ENCODE data around the gene LMBR1.
"Not testable (repeated sequence)": the region's sequence is repeated elsewhere in the genome, so short reads cannot be mapped to it uniquely, and the experiment has no call there.

Gene LMBR1

GRCh38 chr7:156940421-156941122 lies 47.6 kb upstream of the LMBR1 start:
- ATAC-seq (ENCODE audit: insufficient read depth, low read depth) (no peak), DNase-seq (no peak)
- no peak overlapping the region for H3K27ac ChIP-seq (ENCODE audit: low read length)
- H3K4me1 ChIP-seq (ENCODE audit: insufficient read depth, low read length), result no peaks in the 10 kb centered on the region
- no peaks in the 10 kb centered on the region for H3K36me3 ChIP-seq (ENCODE audit: insufficient read depth, low read length)
- H3K4me2 ChIP-seq (ENCODE audit: insufficient read depth, low read length), result no peak overlapping the region
- peaks cover 14% of the 10 kb centered on the region for H3K27me3 ChIP-seq (ENCODE audit: insufficient read depth, low read length, poor library complexity)
- H3K9me3 ChIP-seq (ENCODE audit: insufficient read depth, low read length, severe bottlenecking), result peaks cover 14% of the 10 kb centered on the region
- no peak overlapping the region for H3K9ac ChIP-seq (ENCODE audit: low read depth, low read length)
- H2AFZ ChIP-seq (ENCODE audit: low read depth, low read length), result no peak overlapping the region
- no peak overlapping the region for H3K4me3 ChIP-seq (ENCODE audit: low read depth in 1 of 2, low read length in 2 of 2)
- no peak for TF ChIP-seq EZH2 (IDR thresholded peaks at IDR 0.05; ENCODE audit: borderline replicate concordance, low read depth, low read length, severe bottlenecking)
- TF ChIP-seq, protein P1, sequence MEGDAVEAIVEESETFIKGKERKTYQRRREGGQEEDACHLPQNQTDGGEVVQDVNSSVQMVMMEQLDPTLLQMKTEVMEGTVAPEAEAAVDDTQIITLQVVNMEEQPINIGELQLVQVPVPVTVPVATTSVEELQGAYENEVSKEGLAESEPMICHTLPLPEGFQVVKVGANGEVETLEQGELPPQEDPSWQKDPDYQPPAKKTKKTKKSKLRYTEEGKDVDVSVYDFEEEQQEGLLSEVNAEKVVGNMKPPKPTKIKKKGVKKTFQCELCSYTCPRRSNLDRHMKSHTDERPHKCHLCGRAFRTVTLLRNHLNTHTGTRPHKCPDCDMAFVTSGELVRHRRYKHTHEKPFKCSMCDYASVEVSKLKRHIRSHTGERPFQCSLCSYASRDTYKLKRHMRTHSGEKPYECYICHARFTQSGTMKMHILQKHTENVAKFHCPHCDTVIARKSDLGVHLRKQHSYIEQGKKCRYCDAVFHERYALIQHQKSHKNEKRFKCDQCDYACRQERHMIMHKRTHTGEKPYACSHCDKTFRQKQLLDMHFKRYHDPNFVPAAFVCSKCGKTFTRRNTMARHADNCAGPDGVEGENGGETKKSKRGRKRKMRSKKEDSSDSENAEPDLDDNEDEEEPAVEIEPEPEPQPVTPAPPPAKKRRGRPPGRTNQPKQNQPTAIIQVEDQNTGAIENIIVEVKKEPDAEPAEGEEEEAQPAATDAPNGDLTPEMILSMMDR (IDR thresholded peaks at IDR 0.05; ENCODE audit: borderline replicate concordance, extremely low read depth, low read length, poor library complexity, severe bottlenecking), result no peak
- no peaks in the 10 kb centered on the region; the same call in 1 of the 2 replicates for H4K20me1 ChIP-seq (ENCODE audit: insufficient read depth, low read length)
- no peaks in the 10 kb centered on the region for H3K79me2 ChIP-seq (ENCODE audit: insufficient read depth, low read length)

- not testable (repeated sequence) for H3K27me3 ChIP-seq (ENCODE audit: insufficient read depth, low read length, poor library complexity); H3K4me1 ChIP-seq (ENCODE audit: insufficient read depth, low read length); H3K4me3 ChIP-seq (ENCODE audit: low read depth in 1 of 2, low read length in 2 of 2); ATAC-seq (ENCODE audit: insufficient read depth, low read depth); H3K79me2 ChIP-seq (ENCODE audit: insufficient read depth, low read length); H2AFZ ChIP-seq (ENCODE audit: low read depth, low read length); H3K36me3 ChIP-seq (ENCODE audit: insufficient read depth, low read length); H3K27ac ChIP-seq (ENCODE audit: low read length); H3K4me2 ChIP-seq (ENCODE audit: insufficient read depth, low read length); DNase-seq; H3K9ac ChIP-seq (ENCODE audit: low read depth, low read length); H4K20me1 ChIP-seq (ENCODE audit: insufficient read depth, low read length)
- peaks cover 13% of the 10 kb centered on the region for H3K9me3 ChIP-seq (ENCODE audit: insufficient read depth, low read length, severe bottlenecking)
Observed at GRCh38 chr7:156936766-156937165, 43.8 kb upstream of the LMBR1 start.

DNA sequence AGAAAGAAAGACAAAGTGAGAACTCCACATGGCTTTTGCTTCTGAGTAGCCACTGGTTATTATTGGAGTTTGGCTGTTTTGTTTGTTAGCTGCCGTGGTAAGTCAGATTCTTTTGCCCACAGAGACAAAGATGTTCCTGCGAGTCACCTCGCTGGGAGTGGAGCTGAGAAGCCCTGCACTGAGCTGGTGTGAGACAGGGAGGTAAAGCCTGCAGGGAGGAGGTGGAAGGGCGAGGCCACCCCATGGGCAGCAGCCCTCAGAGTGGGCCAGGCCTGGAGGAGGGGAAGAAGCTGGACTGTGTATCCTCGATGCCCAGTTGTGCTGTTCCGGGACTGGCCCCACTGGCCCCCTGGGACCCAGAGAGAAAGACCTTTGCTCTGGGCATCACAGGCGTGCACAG lies 42.3 kb upstream of the LMBR1 start:
- no peak overlapping the region for H3K27ac ChIP-seq (ENCODE audit: low read length)
- no peaks in the 10 kb centered on the region for H4K20me1 ChIP-seq (ENCODE audit: insufficient read depth, low read length)
- H3K9ac ChIP-seq (ENCODE audit: low read depth, low read length), result no peak overlapping the region
- no peaks in the 10 kb centered on the region for H3K79me2 ChIP-seq (ENCODE audit: insufficient read depth, low read length)
- H3K36me3 ChIP-seq (ENCODE audit: insufficient read depth, low read length), result no peaks in the 10 kb centered on the region
- no peaks in the 10 kb centered on the region for H3K4me1 ChIP-seq (ENCODE audit: insufficient read depth, low read length)
- no peak overlapping the region for H2AFZ ChIP-seq (ENCODE audit: low read depth, low read length)
- H3K4me2 ChIP-seq (ENCODE audit: insufficient read depth, low read length), result no peak overlapping the region
- H3K9me3 ChIP-seq (ENCODE audit: insufficient read depth, low read length, severe bottlenecking), result no peaks in the 10 kb centered on the region
- H3K27me3 ChIP-seq (ENCODE audit: insufficient read depth, low read length, poor library complexity), result peaks cover 2% of the 10 kb centered on the region
- ATAC-seq (ENCODE audit: insufficient read depth, low read depth), result no peak
- DNase-seq, result no peak
- no peak for TF ChIP-seq EZH2 (IDR thresholded peaks at IDR 0.05; ENCODE audit: borderline replicate concordance, low read depth, low read length, severe bottlenecking)
- TF ChIP-seq, protein P1 (IDR thresholded peaks at IDR 0.05; ENCODE audit: borderline replicate concordance, extremely low read depth, low read length, poor library complexity, severe bottlenecking), result no peak
- no peak overlapping the region for H3K4me3 ChIP-seq (ENCODE audit: low read depth in 1 of 2, low read length in 2 of 2)

- TF ChIP-seq, protein P1 (IDR thresholded peaks at IDR 0.05; ENCODE audit: borderline replicate concordance, extremely low read depth, low read length, poor library complexity, severe bottlenecking), result no peak
- no peak for TF ChIP-seq EZH2 (IDR thresholded peaks at IDR 0.05; ENCODE audit: borderline replicate concordance, low read depth, low read length, severe bottlenecking)
- no peaks in the 10 kb centered on the region for H3K36me3 ChIP-seq (ENCODE audit: insufficient read depth, low read length)
- DNase-seq, result no peak
- H3K9me3 ChIP-seq (ENCODE audit: insufficient read depth, low read length, severe bottlenecking), result no peaks in the 10 kb centered on the region
- H2AFZ ChIP-seq (ENCODE audit: low read depth, low read length), result no peak overlapping the region
- no peak for ATAC-seq (ENCODE audit: insufficient read depth, low read depth)
- H3K79me2 ChIP-seq (ENCODE audit: insufficient read depth, low read length), result no peaks in the 10 kb centered on the region
- peaks cover 19% of the 10 kb centered on the region for H3K27me3 ChIP-seq (ENCODE audit: insufficient read depth, low read length, poor library complexity)
- no peak overlapping the region for H3K9ac ChIP-seq (ENCODE audit: low read depth, low read length)
- no peak overlapping the region for H3K27ac ChIP-seq (ENCODE audit: low read length)
- H3K4me3 ChIP-seq (ENCODE audit: low read depth in 1 of 2, low read length in 2 of 2), result no peak overlapping the region
- H4K20me1 ChIP-seq (ENCODE audit: insufficient read depth, low read length), result no peaks in the 10 kb centered on the region
- H3K4me1 ChIP-seq (ENCODE audit: insufficient read depth, low read length), result peaks cover 6% of the 10 kb centered on the region; the same call in 1 of the 2 replicates
- H3K4me2 ChIP-seq (ENCODE audit: insufficient read depth, low read length), result no peak overlapping the region
Observed at GRCh38 chr7:156932006-156932405, 39.0 kb upstream of the LMBR1 start.
